GM18505 (cell line): ENCODE data around the gene XPO1.

Experiments used
- ATAC-seq: cut with Tn5 transposase; IDR thresholded peaks from one replicate; pipeline ENCODE4 v1.9.1; 2021; ENCODE audit not compliant: unreplicated experiment
- POLR2A ChIP-seq: IDR thresholded peaks from 4 replicates; pipeline ENCODE4 v1.6.1; 2011; ENCODE audit warnings: borderline replicate concordance; ENCODE audit not compliant: insufficient read depth, insufficient read length; ENCODE audit errors: extremely low read depth

XPO1 gene

DNA sequence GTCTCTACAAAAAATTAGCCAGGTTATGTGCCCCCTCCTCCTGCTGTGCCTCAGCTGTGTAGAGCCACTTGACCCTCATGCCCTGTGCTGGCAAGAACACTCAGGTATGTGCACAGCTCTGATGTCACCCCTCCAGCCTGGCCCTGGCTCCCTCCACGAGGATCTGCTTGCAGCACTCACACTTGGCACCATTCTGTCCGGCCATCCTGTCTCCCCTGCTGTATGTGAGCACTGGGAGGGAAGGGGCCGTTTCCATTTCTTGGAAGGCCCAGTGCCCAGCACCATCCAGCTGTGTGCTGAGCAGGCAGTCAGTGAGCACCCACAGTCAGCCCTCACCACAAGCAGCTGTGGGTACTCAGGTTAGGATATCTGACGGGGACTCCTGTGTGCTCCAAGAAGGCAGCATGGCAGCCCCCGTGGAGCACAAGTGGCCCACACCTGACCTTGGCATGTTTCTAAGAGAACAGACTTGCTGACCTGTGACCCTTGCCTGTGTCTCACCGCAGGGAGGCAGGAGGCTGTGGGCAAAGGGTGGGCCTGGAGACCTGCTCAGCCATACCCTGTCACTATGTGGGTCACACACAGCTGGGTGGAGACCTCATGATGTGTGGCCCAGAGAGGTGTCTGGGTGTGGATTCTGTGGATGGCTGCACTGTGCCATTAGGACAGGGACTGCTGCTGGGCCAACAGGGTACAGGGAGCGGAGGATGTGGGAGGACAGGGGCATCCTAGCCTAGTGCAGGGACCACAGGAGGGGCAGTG lies 98.7 kb downstream of the XPO1 start:
- no peak for ATAC-seq

DNA sequence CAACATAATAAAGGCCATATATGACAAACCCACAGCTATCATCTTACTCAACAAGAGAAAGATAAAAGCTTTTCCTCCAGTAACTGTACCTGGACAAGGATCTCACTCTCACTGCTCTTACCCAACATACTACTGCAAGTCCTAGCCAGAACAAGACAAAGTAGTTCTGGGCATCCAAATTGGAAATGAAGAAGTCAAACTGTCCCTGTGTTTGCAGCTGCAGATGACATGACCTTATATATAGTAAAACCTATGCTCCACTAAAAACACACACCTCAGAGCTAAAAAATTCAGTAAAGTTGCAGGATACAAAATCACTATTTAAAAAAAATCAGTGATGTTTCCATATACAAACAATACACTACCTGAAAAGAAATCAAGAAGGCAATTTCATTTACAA lies 99.5 kb downstream of the XPO1 start:
- ATAC-seq = no peak
- no peak for TF ChIP-seq POLR2A

More for the DNA sequence above, 98.7 kb downstream of the XPO1 start:
- no peak for TF ChIP-seq POLR2A

DNA sequence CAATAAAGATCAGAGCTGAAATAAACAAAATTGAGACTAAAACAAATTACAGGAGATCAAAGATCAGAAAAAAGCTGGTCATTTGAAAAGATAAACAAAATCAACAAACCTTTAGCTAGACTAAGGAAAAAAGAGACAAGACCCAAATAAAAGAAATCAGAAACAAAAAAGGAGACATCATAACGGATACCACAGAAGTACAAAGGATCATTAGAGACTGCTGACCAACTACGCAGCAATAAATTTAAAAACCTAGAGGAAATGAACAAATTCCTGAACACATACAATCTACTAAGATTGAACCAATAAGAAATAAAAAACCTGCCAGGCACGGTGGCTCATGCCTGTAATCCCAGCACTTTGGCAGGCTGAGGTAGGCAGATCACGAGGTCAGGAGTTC lies 101.0 kb downstream of the XPO1 start:
- TF ChIP-seq POLR2A = no peak
- no peak for ATAC-seq

DNA sequence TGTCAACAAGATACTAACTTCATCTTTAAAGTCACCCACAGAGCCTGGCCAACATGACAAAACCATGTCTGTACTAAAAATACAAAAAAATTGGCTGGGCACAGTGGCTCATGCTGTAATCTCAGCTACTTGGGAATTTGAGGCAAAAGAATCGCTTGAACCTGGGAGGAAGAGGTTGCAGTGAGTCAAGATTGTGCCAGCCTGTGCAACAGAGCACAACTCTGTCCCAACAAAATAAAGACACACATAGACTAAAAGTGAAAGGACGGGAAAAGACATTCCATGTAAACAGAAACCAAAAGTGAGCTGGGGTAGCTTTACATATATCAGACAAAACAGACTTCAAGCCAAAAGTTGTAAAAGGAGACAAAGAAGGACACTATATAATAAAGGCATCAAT lies 102.1 kb downstream of the XPO1 start:
- no peak for ATAC-seq
- no peak for TF ChIP-seq POLR2A

DNA sequence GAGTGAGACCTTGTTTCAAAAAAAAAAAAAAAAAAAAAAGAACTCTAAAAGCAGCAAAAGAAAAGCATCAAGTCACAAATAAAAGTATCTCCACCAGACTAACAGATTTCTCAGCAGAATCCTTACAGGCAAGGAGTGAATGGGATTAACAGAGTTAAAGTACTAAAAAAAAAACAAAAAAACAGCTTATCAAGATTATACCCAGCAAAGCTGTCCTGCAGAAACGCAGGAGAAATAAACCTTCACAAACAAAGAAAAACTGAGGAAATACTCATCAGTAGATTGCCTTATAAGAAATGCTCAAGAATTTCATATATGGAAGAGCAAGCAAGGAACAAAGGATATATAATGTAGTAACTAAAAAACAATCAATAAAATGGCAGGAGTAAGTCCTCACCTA lies 102.9 kb downstream of the XPO1 start:
- no peak for ATAC-seq
- TF ChIP-seq POLR2A = no peak

DNA sequence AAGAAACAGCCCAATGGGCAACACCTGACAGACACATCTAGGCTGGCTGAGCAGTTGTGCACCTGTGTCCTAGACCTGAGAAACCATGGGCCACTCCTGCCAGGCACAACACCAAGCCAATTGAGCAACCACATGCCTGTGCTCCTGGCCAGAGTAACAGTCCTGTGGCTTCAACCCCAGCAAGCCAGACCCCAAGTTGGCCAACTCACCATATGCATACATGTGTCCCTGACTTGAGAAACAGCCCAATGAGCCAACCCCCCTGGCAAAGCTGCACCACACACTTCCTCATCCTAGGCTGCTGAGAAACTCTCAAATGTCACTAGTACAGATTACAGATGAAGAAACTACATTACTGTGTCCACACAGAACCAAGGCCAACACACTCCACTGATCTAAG lies 103.8 kb downstream of the XPO1 start:
- no peak for TF ChIP-seq POLR2A
- no peak for ATAC-seq

DNA sequence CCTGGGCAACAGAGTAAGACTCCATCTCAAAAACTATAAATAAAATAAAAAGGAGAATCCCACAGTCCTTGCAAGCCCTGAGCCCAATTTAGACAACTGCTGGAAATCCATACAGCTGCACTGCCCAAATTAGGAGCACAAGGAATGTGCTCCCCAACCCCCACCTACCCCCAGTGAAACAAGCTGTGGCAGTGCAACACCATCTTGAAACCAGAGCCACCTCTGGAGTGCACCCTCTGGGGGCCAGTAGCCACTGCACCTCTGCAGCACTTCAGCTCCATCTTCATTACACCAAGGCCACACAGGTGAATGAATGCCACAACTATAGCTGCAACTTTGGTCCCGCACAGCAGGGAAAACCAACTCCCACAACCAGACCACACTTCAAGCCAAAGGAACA lies 104.5 kb downstream of the XPO1 start:
- no peak for TF ChIP-seq POLR2A
- ATAC-seq = no peak

DNA sequence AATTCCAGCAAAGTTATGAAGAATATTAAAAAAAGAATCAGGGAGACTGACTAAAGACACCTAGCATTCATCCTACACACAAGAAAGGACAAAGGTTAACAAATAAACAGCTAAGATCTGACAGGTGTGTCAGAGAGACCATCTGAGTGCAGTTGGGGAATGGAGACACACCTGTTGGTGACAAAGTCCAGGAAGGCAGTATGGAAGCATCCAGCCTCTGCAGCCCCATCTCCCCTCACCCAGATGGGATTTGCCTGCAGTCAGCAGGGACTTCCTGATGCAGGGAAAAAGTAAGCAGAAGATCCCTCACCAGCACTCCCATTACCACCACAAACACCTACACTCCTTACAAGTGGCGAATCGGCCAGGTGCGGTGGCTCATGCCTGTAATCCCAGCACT lies 105.2 kb downstream of the XPO1 start:
- no peak for TF ChIP-seq POLR2A
- ATAC-seq = no peak

DNA sequence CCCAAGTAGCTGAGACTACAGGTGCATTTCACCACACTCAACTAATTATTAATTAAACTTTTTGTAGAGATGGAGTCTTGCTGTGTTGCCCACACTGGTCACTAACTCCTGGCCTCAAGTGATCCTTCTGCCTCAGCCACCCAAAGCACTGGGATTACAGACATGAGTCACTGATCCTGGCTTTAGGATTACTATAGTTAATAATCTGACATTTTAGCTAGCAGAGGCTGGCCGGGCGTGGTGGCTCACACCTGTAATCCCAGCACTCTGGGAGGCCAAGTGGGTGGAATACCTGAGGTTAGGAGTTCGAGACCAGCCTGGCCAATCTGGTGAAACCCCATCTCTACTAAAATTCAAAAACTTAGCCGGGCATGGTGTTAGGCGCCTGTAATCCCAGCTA lies 106.8 kb downstream of the XPO1 start:
- no peak for TF ChIP-seq POLR2A
- ATAC-seq = no peak
